ENCODE data around the gene GSE1. TPM values are rescaled to one million over a fixed set of nuclear protein-coding genes. Genes with fewer than 3 reads are reported as not detected.

GSE1 gene
- total and polyA plus RNA-seq, 2 of the 13 experiments (the other 11 are each of a cell fraction or from before 2014, with no cell fraction given), result 16.1 to 31.2 TPM

DNA sequence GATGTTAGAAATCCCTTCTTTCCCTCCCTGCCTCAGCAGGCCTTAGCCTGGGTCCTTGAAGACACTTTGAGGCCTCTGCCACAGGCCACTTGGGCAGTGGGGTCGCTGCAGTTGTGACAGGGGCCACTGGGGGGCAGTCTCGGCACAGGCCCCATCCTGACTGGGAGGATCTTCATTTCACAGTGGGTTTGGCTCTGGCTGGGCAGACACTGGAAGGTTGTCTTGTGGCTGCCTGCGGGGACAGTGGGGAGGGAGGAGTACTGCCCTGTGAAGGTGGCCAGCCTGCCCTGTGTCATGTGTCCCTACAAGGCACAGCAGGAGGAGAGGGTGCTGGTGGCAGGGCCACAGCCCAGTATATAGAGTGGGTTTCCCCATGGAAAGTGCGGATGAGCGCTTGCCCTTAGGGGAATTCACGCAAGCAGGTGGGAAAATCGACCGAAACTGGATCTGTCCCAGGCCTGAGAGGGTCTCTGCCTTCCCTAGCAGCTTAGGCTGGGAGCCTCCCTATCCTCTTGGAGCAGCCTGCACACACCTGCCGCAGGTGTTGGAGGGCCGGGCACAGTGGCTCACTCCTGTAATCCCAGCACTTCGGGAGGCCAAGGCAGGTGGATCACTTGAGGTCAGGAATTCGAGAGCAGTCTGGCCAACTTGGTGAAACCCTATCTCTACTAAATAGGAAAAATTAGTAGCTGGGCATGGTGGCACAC, 46.8 kb downstream of the GSE1 start (continued):
- TF ChIP-seq, protein P1, sequence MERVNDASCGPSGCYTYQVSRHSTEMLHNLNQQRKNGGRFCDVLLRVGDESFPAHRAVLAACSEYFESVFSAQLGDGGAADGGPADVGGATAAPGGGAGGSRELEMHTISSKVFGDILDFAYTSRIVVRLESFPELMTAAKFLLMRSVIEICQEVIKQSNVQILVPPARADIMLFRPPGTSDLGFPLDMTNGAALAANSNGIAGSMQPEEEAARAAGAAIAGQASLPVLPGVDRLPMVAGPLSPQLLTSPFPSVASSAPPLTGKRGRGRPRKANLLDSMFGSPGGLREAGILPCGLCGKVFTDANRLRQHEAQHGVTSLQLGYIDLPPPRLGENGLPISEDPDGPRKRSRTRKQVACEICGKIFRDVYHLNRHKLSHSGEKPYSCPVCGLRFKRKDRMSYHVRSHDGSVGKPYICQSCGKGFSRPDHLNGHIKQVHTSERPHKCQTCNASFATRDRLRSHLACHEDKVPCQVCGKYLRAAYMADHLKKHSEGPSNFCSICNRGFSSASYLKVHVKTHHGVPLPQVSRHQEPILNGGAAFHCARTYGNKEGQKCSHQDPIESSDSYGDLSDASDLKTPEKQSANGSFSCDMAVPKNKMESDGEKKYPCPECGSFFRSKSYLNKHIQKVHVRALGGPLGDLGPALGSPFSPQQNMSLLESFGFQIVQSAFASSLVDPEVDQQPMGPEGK (CRISPR knock-in tag; IDR thresholded peaks at IDR 0.05), result 0 out of 2 replicates have a peak, but pooled peaks have one; percentile 12
- TF ChIP-seq ZFP1 (CRISPR knock-in tag; IDR thresholded peaks at IDR 0.05), result no peak
- no peak for TF ChIP-seq ZNF652 (CRISPR knock-in tag; IDR thresholded peaks at IDR 0.05; ENCODE audit: borderline replicate concordance, low read depth)

DNA sequence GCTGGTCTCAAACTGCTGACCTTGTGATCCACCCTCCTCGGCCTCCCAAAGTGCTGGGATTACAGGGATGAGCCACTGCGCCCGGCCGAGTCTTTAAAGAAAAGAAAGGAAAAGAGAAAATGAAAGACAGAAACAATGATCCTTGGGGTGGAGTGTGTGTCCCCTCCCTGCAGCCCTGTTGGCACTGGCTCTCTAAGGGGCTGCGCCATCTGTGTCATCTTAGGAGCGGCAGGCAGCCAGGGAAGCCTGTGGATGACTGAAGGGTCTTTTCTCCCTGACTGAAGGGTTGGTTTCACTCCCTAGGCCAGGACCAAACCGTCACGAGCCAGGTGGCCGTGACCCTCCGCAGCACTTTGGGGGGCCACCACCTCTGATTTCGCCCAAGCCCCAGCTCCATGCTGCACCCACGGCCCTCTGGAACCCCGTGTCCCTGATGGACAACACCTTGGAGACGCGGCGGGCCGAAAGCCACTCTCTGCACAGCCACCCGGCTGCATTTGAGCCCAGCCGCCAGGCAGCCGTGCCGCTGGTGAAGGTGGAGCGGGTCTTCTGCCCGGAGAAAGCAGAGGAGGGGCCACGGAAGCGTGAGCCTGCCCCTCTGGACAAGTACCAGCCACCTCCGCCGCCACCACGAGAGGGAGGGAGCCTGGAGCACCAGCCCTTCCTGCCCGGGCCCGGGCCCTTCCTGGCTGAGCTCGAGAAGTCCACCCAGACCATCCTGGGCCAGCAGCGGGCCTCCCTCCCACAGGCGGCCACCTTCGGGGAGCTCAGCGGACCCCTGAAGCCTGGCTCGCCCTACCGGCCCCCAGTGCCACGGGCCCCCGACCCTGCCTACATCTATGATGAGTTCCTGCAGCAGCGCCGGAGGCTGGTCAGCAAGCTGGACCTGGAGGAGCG, 48.0 kb downstream of the GSE1 start:
- ATAC-seq (no peak), FAIRE-seq (no peak), DNase-seq (ENCODE audit: low spot score) (no peak)
- in situ Hi-C loops (cut with HindIII; ENCODE audit: extremely low pct_ligation_motif_present, low pct_unique_long_range_greater_than_20kb), result no loop called here
- Histone ChIP-seq H2AFZ (ENCODE audit: low read length) (no peak overlapping the region), H3K4me2 (ENCODE audit: low read depth, low read length) (no peak overlapping the region), H3K36me3 (replicated peaks in 1 of 2; ENCODE audit: control insufficient read depth in 1 of 2, insufficient read depth in 2 of 2, low read length in 2 of 2) (peaks cover 63 to 97% of the 10 kb centered on the region in 2 experiments), H3K27ac (ENCODE audit: extremely low read length, insufficient read depth, low read length) (no peak overlapping the region), H3K9me3 (ENCODE audit: low read length) (no peaks in the 10 kb centered on the region), H3K79me2 (ENCODE audit: insufficient read depth, low read length) (no peaks in the 10 kb centered on the region), H3K9ac (ENCODE audit: insufficient read depth, low read depth, low read length) (no peak overlapping the region), H3K4me3 (replicated peaks in 1 of 3; ENCODE audit: insufficient read depth in 1 of 3, low read depth in 2 of 3, low read length in 3 of 3) (no peak overlapping the region), H4K20me1 (ENCODE audit: insufficient read depth, low read length) (peaks cover 13% of the 10 kb centered on the region), H3K4me1 (ENCODE audit: insufficient read depth, low read length) (no peaks in the 10 kb centered on the region), H3K27me3 (ENCODE audit: control insufficient read depth in 1 of 2, insufficient read depth in 2 of 2, low read length in 2 of 2) (no peaks in the 10 kb centered on the region)
- POLR2A ChIA-PET, result no interaction called here
- TF ChIP-seq RBM22 (optimal IDR thresholded peaks at IDR 0.05; ENCODE audit: low read length) (peak; percentile 61), ZNF34 (CRISPR knock-in tag; IDR thresholded peaks at IDR 0.05; ENCODE audit: borderline replicate concordance) (no peak)
- BruUV-seq (replicated peaks), result no TSS peak
- 97% methylated on average over 29 of the region's 42 CpGs for WGBS (ENCODE audit: low lambda C conversion rate)
- intact Hi-C loops (cut with micrococcal nuclease; ENCODE audit: unreplicated experiment), result no loop called here
- CTCF ChIA-PET (ENCODE audit: low intra/inter-chr PET ratio, low total read pairs), result interaction anchor here (1.8 kb wide), 1 partner anchor 57 kb away, joined by 11 read pairs; no protein-coding TSS in a partner anchor
